ENCODE measurements around the gene TRPV4. TPM values are rescaled to one million over a fixed set of nuclear protein-coding genes. Genes with fewer than 3 reads are reported as not detected.
A peak's percentile ranks its signal among the peaks of the same experiment; 100 is the strongest.

TRPV4 gene
- total RNA-seq, 3 donors from 2014 or later, result 0.43 to 0.92 (median 0.48) TPM

DNA sequence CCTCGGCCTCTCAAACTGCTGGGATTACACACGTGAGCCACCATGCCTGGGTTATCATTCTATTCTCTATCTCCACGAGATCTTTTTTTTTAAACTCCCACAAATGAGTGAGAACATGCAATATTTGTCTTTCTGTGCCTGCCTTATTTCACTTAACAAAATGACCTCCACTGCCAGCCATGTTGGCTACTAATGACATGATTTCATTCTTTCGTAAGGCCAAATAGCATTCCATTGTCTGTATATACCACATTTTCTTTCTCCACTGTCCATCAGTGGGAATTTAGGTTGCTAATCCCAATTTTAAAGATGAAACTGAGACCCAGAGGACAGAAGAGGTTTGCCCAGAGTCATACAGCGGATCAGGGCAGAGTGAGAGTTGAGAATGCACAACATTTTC, 10.9 kb upstream of the TRPV4 start:
- no peaks in the 10 kb centered on the region for H3K4me1 ChIP-seq (ENCODE audit: low read depth)
- no peaks in the 10 kb centered on the region for H3K9me3 ChIP-seq
- intact Hi-C loops (cut with DNase I, micrococcal nuclease), result no loop called here
- ATAC-seq (no peak), DNase-seq (no peak)
- TF ChIP-seq, protein P1, sequence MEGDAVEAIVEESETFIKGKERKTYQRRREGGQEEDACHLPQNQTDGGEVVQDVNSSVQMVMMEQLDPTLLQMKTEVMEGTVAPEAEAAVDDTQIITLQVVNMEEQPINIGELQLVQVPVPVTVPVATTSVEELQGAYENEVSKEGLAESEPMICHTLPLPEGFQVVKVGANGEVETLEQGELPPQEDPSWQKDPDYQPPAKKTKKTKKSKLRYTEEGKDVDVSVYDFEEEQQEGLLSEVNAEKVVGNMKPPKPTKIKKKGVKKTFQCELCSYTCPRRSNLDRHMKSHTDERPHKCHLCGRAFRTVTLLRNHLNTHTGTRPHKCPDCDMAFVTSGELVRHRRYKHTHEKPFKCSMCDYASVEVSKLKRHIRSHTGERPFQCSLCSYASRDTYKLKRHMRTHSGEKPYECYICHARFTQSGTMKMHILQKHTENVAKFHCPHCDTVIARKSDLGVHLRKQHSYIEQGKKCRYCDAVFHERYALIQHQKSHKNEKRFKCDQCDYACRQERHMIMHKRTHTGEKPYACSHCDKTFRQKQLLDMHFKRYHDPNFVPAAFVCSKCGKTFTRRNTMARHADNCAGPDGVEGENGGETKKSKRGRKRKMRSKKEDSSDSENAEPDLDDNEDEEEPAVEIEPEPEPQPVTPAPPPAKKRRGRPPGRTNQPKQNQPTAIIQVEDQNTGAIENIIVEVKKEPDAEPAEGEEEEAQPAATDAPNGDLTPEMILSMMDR (IDR thresholded peaks at IDR 0.05), result no peak
- no peak overlapping the region for H3K4me3 ChIP-seq
- H3K36me3 ChIP-seq (ENCODE audit: low read depth), result no peaks in the 10 kb centered on the region

- H3K36me3 ChIP-seq (ENCODE audit: low read depth), result no peaks in the 10 kb centered on the region
- no peak for ATAC-seq
- H3K4me3 ChIP-seq, result no peak overlapping the region
- TF ChIP-seq, protein P1 (IDR thresholded peaks at IDR 0.05), result no peak
- intact Hi-C loops (cut with DNase I, micrococcal nuclease), result no loop called here
- DNase-seq, result no peak
- no peaks in the 10 kb centered on the region for H3K9me3 ChIP-seq
- no peaks in the 10 kb centered on the region for H3K4me1 ChIP-seq (ENCODE audit: low read depth)
Measured at GRCh38 chr12:109842021-109842420, 8.8 kb upstream of the TRPV4 start.

DNA sequence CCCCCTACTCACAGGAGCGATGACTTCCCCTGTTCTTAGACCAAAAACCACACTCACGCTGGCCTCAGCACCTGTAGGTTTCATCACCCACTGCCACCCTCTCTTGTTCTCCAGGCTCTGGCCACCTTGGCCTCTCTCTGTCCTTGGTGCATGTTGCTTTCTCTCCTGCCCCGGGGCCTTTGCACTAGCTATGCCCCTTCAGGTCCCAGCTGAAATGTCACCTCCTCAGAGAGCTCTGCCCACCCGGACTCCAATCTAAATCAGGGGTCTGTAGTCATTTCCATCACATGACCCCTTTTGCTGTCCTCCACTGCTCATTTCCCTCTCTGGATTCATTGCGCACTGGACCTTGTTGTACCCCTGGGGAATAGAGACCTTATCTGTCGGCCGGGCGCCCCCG, 8.2 kb upstream of the TRPV4 start:
- no peaks in the 10 kb centered on the region for H3K36me3 ChIP-seq (ENCODE audit: low read depth)
- intact Hi-C loops (cut with DNase I, micrococcal nuclease), result no loop called here
- H3K9me3 ChIP-seq, result no peaks in the 10 kb centered on the region
- H3K4me3 ChIP-seq, result no peak overlapping the region
- TF ChIP-seq, protein P1 (IDR thresholded peaks at IDR 0.05), result no peak
- no peak for ATAC-seq
- no peak for DNase-seq
- H3K4me1 ChIP-seq (ENCODE audit: low read depth), result no peaks in the 10 kb centered on the region

GRCh38 chr12:109840305-109841074, 7.3 kb upstream of the TRPV4 start:
- no peak overlapping the region for H3K4me3 ChIP-seq
- no peaks in the 10 kb centered on the region for H3K9me3 ChIP-seq
- H3K4me1 ChIP-seq (ENCODE audit: low read depth), result no peaks in the 10 kb centered on the region
- TF ChIP-seq, protein P1 (IDR thresholded peaks at IDR 0.05), result no peak
- DNase-seq (peak in 1 of 3 donors; percentile 49), ATAC-seq (peak; percentile 68)
- intact Hi-C loops (cut with DNase I, micrococcal nuclease), result no loop called here
- no peaks in the 10 kb centered on the region for H3K36me3 ChIP-seq (ENCODE audit: low read depth)

GRCh38 chr12:109839444-109839843, 6.2 kb upstream of the TRPV4 start:
- H3K4me1 ChIP-seq (ENCODE audit: low read depth), result no peaks in the 10 kb centered on the region
- no peaks in the 10 kb centered on the region for H3K9me3 ChIP-seq
- ATAC-seq, result no peak
- no peak for DNase-seq
- H3K4me3 ChIP-seq, result no peak overlapping the region
- H3K36me3 ChIP-seq (ENCODE audit: low read depth), result no peaks in the 10 kb centered on the region
- TF ChIP-seq, protein P1 (IDR thresholded peaks at IDR 0.05), result no peak
- intact Hi-C loops (cut with DNase I, micrococcal nuclease), result no loop called here

Measured in mucosa of descending colon (tissue), 3 donors.